Spleen (tissue), 7 donors: ENCODE results near the gene DRGX.

Experiments
- CTCF ChIP-seq, 11 experiments: fragments of 200-600 bp in 7 of 11; fragments of 450-650 bp in 4 of 11; sonication (generic) in 4 of 11; IDR thresholded peaks in 8 of 11; conservative IDR thresholded peaks in 3 of 11; 1 replicate in 7 of 11; 2 replicates in 4 of 11; pipeline versions ENCODE4 v1.4.0 to v1.8.0; 2016 to 2021; ENCODE audit warnings: antibody characterized with exemption in 11 of 11, inconsistent platforms in 4 of 11, mild to moderate bottlenecking in 1 of 11
- POLR2AphosphoS5 ChIP-seq, 3 donors: sonication (generic); formaldehyde crosslinking; IDR thresholded peaks; one replicate each; pipeline ENCODE4 v1.5.1; 2017; ENCODE audit warnings: antibody characterized with exemption in 3 of 3
- donor health status: DM: no; HTN: no; CAD: no; lungs with moderate emphysema.
- donor health status: DM: no; HTN: no; CAD: no.
- donor health status: DM: no; HTN: no; CAD: no.

DNA sequence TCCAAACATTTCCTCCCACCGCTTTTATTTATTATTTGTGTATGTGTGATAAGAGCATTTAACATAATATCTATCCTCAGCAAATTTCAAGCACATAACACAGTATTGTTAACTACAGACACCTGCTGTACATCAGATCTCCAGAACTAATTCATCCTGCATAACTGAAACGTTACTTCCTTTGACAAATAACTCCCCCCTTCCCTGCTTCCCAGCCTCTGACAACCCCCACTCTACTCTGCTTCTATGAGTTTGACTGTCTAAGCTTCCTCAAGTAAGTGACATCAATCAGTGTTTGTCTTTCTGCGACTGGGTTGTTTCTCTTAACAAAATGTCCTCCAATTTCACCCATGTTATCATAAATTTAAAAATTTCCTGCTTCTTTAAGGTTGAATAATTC, 74.9 kb downstream of the DRGX start:
- TF ChIP-seq CTCF (IDR thresholded peaks at IDR 0.05 in 8 of 11, conservative IDR thresholded peaks at IDR 0.05 in 3 of 11): no peak
- no peak for TF ChIP-seq POLR2AphosphoS5 (IDR thresholded peaks at IDR 0.05)
